ENCODE measurements around the gene ATP1B4.

- TF ChIP-seq CTCF (IDR thresholded peaks at IDR 0.05; ENCODE audit: low read length) (no peak), EZH2 (IDR thresholded peaks at IDR 0.05; ENCODE audit: borderline replicate concordance, low read length) (no peak)
These were observed 46.1 kb upstream of the ATP1B4 start for GRCh38 chrX:120315776-120316175.
